NCI-H1105 (cell line): ENCODE results near the gene SLC30A7.
"Not testable (repeated sequence)": the region's sequence is repeated elsewhere in the genome, so short reads cannot be mapped to it uniquely, and the experiment has no call there.

Experiments
- DNase-seq: peaks from one replicate; lab custom pipeline; 2025; lab: John Stamatoyannopoulos, UW

The SLC30A7 gene

DNA sequence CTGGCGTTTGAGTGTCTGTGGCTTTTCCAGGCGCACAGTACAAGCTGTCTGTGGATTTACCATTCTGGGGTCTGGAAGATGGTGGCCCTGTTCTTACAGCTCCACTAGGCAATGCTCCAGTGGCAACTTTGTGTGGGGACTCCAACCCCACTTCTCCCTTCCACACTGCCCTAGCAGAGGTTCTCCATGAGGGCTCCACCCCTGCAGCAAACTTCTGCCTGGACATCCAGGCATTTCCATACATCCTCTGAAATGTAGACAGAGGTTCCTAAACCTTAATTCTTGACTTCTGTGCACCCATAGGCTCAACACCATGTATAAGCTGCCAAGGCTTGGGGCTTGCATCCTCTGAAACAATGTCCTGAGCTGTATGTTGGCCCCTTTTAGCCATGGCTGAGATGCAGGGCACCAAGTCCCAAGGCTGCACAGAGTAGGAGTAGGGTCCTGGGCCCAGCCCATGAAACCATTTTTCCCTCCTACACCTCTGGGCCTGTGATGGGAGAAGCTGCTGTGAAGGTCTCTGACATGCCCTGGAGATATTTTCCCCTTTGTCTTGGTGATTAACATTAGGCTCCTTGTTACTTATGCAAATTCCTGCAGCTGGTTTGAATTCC, 5.9 kb upstream of the SLC30A7 start:
- not testable (repeated sequence) for DNase-seq

DNA sequence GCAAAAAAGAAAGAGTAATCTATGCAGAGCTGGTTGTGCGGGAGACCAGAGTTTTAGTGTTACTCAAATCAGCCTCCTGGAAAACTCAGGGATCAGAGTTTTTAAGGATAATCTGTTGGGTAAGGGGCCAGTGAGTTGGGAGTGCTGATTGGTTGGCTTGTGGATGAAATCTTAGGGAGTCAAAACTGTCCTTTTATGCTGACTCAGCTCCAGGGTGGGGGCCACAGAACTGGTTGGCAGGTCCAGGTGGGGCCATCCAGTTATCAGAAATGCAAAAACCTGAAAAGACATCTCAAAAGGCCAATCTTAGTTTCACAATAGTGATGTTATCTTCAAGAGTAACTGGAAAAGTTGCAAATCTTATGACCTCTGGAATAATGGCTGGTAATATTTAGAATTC, 4.5 kb upstream of the SLC30A7 start:
- no peak for DNase-seq

DNA sequence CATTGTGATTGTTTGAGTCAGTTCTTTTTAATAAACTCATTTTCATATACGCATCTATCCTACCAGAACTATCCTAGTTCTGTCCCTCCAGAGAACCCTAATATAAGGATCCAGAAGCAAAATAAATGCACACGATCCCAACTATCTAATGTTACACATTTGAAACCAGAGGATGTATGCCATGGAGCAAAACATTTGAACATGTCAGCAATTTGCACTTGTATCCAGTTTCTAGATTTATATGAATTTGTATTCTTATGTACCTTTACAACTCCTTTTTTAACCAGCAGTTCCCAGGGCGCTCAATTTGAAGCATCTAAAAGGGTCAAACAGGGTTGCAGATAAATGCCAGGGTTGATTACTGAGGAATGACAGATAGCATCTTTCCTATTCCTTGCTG, 3.3 kb upstream of the SLC30A7 start:
- no peak for DNase-seq

DNA sequence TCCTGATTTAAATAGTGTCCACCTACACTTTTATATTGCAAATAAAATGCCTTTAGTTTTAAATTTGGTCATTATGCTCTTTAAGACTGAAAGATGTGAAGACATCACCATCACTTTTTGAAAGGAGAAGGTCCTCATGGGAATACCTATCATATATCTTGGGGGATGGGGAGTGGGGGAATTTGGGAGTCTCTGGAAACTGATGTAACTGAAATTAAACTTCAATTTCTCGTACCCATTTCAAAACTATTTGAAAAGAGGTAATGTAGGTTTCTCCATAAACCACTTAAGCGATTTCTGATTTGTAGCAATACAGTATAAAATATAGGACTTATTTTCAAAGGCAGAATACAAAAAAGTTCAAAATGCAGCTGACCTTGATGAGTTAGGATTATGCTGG, 2.2 kb upstream of the SLC30A7 start:
- no peak for DNase-seq

DNA sequence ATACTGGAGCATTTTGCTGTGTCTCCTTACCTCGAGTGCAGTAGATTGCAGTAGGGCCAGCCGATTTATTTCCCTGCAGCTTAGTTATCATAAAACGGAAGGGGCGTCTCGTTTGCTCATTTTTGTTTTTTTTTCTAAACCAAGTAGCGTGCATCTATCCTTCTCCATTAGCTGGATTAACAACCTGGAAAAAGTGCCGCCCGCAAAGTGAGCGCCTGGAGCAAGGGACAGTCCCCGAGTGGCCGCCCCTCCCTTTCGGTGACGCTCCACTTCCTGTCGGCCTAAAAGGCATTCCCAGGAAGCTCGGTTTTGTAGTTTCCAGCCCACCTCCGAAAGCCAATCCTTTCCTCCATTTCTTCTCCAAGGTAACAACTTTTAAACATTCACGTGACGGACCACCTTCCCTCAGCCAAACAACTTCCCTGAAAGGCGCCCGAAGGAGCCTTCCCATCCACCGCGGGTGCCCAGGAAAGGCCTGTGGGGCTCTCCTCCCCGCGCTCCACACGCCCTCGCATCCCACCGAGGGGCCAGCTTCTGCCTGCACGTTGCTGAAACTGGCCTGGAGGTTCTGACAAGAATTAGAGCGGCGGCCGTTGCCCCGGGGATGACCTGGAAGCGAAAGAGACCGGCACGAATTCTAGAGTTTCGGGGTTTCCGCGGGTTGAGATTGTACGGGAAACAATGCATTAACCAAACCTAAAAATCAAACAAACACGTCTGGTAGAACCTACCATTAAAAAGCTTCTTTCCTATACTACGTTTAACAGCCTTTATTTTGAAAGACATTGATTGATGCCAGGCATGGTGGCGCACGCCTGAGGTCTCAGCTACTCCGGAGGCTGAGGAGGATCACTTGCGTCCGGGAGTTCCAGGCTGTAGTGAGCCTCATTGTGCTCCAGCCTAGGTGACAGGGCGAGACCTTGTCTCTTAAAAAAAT, 1.0 kb upstream of the SLC30A7 start, which contains the start of gene EXTL2:
EXTL2 (minus strand) TSS at position 240 of the 937 bp plus-strand sequence. CDS start 6,085 bp downstream, outside the sequence.
- peak; percentile 96 for DNase-seq

DNA sequence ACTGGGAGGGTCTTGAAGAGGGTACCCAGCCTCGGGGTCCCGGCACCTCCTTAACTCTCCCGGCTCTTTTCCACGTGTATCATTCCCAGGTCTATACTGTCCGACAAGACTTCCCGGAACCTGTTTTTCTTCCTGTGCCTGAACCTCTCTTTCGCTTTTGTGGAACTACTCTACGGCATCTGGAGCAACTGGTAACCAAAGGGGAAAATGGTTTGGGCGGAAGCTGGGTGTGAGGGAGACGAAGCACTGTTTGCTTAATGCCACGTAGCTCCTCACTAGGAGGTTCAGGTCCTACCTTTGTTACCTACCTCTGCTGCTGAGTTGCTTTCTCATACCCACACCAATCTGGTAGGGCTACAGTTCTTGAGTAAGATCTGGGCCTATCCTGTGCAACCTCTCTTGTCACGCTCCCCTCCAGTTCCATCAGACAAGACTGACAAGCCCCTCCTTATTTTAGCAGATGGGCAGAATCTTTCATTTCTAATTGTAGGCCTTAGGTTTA, 642 bp downstream of the SLC30A7 start:
- DNase-seq, result peak; percentile 7

DNA sequence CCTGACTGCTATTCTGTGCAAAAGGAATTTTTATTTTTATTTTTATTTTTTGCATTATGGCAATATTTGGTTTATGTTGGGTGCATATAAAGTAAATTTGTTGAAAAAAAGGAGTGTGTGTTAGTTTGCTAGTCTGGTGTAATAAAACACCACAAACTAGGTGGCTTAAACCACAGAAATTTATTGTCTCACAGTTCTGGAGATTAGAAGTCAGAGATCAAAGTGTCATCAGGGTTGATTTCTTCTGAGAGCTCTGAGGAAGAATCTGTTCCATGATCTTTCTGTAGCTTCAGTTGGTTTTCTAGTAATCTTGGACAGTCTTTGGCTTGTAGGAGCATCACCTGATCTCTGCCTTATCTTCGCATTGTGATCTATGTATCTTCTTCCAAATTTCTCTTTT, 6.5 kb downstream of the SLC30A7 start:
- no peak for DNase-seq

DNA sequence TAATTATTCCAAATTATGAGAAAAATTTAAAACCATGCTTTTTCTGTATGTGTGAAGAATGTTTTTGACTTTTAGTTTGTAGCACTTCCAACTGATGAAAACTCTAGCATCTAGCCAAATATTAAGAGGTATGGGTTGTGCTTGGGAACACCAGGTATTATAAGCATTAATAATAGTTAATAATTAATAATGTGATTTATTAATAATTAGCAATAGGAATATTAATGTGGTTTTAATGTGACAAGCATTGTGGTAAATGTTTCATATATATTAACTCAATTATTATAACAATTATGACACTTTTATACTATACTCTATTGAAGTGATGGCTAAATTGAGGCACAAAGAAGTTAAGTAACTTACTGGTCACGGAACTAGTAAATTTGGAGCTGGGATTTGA, 7.9 kb downstream of the SLC30A7 start:
- DNase-seq, result no peak

DNA sequence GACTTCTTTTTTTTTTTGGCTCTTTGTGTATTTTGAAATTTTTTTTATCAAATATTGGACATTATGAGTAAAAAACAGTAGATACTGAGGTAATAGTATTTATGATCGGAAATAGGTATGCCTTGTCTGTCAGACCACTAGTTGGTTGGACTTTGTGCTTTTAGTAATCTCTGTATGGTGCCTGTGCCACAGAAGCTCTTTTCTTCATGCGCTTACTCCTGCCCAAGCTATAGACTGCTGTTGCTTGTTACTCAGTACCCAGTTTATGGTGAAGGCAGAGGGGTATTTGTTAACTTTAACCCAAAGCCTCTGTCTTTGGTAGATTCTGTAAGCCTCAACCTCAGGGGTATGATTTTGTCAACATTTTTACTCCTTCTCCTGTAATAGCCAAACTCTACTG, 8.6 kb downstream of the SLC30A7 start:
- no peak for DNase-seq

DNA sequence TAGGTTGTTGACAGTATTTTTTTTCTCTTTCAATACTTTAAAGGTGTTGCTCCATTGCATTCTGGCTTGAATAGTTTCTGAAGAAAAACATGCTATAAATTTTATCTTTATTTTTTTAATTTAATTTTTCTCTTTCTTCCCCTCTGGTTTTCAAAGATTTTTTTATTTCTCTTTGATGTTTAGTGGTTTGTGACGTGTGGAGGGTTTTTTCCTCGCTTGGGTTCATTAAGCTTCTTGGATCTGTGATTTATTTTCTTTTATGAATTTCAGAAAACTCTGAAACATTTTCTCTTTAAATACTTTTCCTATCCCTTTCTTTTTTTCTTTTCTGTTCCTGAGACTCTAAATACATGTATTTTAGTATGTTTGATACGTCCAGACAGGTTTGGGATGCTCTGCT, 9.3 kb downstream of the SLC30A7 start:
- DNase-seq, result no peak

DNA sequence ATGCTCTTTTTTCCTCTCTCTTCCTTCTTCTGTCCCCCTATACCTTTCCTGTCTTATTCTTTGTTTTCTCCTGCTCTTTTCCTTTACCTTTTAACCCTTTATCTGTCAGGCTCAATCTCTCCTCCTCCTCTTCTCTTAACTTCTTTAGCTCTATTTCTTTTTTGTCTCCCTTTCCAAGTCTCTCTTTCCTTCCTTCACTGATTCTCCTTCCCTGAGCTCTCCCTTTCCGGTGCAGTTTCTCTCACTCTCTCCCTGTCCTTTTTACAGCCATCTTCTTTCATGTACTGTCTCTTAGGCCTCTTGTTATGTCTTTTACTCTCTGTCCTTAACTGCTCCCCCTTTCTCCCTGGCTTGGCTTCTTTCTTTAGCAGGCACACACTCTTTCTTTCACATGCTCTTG, 12.0 kb downstream of the SLC30A7 start:
- no peak for DNase-seq

DNA sequence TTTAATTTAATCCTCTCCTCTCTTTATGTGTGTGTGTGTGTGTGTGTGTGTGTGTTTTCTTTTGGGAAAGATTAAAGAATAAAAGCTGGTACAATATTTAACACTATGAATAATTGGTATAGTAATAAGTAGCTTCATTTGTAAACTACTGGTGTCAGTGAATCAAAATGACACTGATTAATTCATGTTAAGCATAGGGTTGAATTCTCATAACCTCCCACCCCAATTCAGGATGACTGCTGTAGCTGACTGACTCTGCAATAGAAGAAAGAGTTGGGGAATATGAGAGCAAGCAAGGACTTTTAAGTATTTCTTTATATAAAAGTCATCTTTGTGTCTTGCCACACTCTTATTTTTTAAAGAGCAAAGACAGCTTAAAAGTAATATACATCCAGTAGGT, 13.1 kb downstream of the SLC30A7 start:
- no peak for DNase-seq

DNA sequence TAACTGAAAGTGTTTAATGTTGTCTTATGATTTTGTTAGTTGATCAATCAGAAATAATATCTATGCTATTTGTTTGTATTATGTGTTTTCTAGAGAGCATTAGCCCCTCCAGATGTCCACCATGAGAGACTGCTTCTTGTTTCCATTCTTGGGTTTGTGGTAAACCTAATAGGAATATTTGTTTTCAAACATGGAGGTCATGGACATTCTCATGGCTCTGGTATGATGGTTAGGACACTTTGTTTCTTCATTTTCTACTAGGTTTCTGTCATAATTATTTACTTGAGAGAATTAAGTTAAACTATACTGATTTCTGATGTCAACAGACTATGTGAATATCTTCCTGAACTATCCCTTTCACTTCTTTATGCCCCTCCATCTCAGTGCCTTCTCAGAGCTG, 16.1 kb downstream of the SLC30A7 start:
- DNase-seq, result no peak

DNA sequence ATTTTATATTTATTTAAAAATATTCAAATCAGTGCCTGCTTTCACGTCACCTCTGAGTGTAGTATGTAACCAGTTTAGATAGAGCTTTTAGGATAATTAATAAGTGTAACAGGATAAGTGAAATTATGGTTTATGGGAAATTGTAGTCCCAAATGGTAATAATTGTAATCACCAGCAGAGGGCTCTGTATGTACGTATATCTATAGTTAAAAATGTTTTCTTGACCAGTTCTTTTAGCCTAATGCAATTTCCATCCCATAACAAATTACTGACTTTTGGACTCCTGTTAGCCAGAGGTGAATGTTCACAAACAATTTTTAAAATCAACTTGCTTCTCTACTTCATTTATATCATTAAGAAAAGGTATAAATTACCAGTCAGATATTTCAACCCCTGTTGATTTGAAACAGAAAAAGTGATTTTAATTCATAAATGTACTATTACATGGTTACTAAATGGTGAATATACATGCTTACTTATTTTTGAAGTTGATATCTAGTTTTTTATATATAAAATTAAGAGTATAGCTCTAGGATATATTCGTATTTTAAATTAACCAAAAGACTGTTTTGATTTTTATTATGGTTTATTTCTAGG, 25.3 kb downstream of the SLC30A7 start:
- peak; percentile 57 for DNase-seq

DNA sequence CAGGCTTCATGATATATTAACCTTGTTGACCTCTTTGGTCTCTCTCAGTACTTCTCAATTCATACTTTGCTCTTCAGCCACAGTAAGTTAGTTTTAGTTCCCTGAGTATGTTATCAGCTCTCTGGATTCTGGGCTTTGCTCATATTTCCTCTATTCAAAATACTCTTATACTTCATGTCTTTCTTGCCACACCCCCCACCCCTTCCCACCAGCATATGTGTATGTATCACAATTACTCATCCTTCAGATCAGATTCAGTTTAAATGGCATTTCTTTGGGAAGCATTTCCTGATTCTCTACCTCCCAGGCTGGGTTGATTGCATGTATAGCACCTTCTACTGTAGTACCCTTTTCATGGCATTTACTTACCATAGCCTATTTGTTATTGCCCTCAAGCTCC, 28.3 kb downstream of the SLC30A7 start:
- DNase-seq, result no peak

DNA sequence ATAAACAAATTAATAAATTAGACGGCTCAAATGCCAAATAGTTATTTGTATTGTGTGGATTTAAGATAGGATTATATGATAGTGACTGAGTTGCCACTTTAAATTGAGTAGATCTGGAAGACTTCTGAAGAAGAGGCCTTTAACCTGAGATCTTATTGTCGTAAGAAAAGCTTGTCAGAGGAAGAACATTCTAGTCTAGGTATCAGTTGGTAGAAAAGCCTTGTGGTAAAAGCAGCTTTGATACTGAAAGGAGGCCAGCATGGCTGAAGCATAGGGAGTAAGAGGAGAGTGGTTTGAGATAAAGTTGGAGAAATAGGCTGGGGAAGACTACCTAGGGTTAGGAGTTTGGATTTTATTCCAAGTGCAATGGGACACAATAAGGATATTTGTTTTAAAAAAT, 29.1 kb downstream of the SLC30A7 start:
- DNase-seq, result no peak

DNA sequence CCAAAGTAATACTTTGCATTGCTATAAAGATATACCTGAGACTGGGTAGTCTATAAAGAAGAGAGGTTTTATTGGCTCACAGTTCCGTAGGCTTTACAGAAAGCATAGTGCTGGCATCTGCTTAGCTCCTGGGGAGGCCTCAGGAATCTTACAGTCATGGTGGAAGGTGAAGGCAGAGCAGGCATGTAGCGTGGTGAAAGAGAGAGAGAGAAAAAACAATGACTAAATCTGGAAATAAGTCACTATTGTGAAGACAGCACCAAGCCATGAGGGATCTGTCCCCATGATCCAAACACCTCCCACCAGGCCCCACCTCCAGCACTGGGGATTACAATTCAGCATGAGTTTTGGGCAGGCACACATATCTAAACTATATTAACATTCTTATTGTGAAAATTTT, 30.4 kb downstream of the SLC30A7 start:
- DNase-seq, result no peak

DNA sequence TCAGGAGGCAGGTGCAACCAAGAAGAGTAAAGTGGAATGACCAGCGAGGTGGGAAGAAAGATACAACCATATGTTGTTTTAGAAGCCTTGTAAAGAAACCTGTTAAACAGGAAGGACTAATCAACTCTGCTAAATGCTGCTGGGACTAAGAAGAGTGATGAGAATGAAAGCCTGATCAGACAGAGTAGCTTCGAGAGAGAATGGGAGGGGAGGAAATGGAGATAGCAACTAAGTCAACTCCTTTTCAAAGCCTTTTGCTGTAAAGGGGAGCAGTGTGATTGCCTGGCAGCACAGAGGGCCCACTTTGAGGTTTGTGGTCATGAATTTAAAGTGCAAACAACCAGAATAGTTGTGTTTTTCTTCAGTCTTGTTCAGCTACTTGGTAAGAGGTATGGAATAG, 31.4 kb downstream of the SLC30A7 start:
- DNase-seq, result no peak

DNA sequence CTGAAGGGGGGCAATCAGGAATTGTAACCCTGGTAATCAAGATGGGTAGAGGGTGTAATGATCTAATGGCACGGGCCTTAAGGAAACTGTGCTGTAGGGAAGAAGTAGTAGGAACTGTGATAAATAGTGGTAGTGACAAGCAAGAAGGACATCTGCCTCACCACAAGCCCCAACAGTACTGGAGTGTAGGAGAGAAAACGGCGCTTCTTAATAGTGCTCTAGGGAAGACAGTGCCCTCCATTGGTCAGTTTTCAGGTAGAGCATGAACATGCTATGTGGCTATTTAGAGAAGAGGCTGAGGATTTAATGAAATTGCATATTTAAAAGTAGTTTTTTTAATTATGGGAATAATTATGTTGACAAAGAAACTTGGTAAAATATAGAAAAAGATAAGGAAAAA, 32.2 kb downstream of the SLC30A7 start:
- DNase-seq, result no peak

DNA sequence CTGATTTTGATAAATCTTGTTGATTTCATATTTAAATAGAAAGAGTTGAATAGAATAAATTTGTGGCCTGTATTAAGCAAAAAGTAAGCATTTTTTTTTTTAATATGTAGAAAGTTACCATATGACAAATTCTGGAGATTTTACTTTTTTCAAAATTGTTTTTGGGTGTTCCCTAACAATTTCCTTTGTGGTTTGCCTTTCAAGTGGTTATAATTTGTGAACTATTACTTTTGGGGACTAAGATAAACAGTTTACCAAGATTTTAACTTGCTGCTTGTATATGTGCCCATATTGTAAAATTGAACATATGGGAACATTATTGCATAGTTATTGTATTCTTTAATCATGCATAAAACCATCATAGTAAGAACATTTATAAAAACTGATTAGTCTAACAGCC, 34.6 kb downstream of the SLC30A7 start:
- DNase-seq, result no peak

DNA sequence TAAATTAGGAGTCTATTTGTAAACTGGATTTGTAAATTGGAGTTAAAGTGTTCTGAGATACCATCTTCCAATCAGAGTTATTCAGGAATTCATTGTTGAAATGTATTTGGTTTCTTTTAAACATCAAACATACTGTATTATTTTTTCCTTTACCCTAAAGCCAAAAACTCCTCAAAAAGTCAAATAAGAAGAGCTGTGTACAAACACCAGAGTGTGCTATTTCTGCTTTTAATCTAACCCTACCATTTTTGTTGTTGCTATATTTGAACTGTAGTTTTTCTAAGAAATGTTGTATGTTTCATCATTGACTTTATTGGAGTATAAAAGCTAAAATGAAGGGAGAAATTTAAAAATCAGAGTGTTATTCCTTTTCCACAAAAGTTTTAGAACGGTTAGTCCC, 35.8 kb downstream of the SLC30A7 start:
- DNase-seq, result no peak

DNA sequence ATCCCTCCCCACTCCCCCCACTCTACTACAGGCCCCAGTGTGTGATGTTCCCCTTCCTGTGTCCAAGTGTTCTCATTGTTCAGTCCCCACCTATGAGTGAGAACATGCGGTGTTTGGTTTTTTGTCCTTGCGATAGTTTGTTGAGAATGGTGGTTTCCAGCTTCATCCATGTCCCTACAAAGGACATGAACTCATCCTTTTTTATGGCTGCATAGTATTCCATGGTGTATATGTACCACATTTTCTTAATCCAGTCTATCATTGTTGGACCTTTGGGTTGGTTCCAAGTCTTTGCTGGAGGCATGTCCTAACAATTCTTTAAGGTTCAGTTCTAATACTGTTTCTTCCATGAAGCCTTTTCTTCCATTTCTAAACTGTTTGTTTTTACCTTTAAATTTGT, 37.7 kb downstream of the SLC30A7 start:
- DNase-seq, result not testable (repeated sequence)
